NK-92 (cell line): ENCODE data around the gene BGLAP.
"Not testable (repeated sequence)": the region's sequence is repeated elsewhere in the genome, so short reads cannot be mapped to it uniquely, and the experiment has no call there.

Experiments used
- DNase-seq: peaks from one replicate; lab custom pipeline; 2025; ENCODE audit not compliant: unreplicated experiment; lab: John Stamatoyannopoulos, UW

BGLAP gene

DNA sequence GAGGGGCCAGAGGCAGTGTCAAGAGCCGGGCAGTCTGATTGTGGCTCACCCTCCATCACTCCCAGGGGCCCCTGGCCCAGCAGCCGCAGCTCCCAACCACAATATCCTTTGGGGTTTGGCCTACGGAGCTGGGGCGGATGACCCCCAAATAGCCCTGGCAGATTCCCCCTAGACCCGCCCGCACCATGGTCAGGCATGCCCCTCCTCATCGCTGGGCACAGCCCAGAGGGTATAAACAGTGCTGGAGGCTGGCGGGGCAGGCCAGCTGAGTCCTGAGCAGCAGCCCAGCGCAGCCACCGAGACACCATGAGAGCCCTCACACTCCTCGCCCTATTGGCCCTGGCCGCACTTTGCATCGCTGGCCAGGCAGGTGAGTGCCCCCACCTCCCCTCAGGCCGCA, at the start of gene BGLAP:
Gene BGLAP, plus strand, starts transcription at position 259 of the 400 bp plus-strand sequence. Its CDS starts 48 bp downstream, at position 307.
- no peak for DNase-seq

DNA sequence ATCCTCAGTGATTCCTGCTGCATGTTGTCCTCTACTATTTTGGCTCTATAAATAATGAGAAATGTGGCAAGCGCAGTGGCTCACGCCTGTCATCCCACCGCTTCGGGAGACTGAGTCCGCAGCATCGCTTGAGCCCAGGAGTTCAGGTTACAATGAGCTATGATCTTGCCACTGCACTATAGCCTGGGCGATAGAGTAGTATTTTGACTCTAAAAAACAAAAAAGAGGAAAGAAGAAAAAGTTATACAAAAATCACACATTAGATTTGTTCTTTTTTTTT, 48.8 kb upstream of the BGLAP start:
- no peak for DNase-seq

GRCh38 chr1:156193488-156194299, 48.3 kb upstream of the BGLAP start, which contains the start of gene SLC25A44:
SLC25A44 (plus strand) TSS chr1:156194104; CDS start chr1:156199848, 5,744 bp downstream.
- peak; percentile 82 for DNase-seq

- no peak for DNase-seq
These were observed 47.7 kb upstream of the BGLAP start for GRCh38 chr1:156194300-156194652.

- DNase-seq: no peak
These were observed 46.1 kb upstream of the BGLAP start for GRCh38 chr1:156195853-156196252.

DNA sequence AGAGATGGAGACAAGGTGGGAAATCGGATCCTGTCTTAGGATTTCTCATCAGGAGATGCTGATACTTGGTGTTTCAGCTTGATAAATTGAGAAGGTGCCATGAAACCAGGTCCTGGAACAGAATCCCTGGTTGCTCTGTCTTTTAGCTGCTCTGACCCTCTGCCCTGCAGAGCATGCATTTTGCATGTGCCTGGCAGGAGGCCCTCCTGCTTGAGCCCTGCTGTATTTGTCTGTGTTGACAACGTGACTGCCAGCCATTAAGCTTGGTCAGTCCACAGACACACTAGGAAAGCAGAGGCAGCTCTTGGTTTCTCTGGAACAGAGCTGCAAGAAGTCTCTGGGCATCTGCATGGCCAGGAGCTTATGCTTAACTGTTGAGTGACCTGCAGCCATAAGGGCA, 45.5 kb upstream of the BGLAP start:
- DNase-seq: no peak

GRCh38 chr1:156198831-156199349, 43.1 kb upstream of the BGLAP start:
- no peak for DNase-seq

- DNase-seq: no peak
These were observed 41.9 kb upstream of the BGLAP start for GRCh38 chr1:156200044-156200443.

GRCh38 chr1:156203331-156203730, 38.7 kb upstream of the BGLAP start:
- no peak for DNase-seq

DNA sequence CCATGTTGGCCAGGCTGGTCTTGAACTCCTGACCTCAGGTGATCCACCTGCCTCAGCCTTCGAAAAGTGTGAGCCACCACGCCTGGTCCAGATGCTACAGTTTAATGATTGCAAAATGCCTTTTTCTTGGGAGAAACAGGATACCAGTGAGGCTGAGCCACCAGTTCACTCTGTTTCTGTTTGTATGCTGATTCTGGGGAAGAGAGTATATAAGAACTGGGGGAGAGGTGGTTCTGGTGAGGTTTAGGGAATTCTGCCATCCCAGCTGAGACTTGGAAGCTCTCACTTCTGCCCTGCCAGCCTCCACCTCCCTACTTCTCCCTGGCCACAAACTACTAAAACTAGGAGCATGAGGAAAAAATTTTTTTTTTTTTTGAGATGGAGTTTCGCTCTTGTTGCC, 37.3 kb upstream of the BGLAP start:
- no peak for DNase-seq

- DNase-seq: no peak
These were observed 30.7 kb upstream of the BGLAP start for GRCh38 chr1:156211243-156211642.

- DNase-seq: no peak
These were observed 29.9 kb upstream of the BGLAP start for GRCh38 chr1:156212130-156212529.

DNA sequence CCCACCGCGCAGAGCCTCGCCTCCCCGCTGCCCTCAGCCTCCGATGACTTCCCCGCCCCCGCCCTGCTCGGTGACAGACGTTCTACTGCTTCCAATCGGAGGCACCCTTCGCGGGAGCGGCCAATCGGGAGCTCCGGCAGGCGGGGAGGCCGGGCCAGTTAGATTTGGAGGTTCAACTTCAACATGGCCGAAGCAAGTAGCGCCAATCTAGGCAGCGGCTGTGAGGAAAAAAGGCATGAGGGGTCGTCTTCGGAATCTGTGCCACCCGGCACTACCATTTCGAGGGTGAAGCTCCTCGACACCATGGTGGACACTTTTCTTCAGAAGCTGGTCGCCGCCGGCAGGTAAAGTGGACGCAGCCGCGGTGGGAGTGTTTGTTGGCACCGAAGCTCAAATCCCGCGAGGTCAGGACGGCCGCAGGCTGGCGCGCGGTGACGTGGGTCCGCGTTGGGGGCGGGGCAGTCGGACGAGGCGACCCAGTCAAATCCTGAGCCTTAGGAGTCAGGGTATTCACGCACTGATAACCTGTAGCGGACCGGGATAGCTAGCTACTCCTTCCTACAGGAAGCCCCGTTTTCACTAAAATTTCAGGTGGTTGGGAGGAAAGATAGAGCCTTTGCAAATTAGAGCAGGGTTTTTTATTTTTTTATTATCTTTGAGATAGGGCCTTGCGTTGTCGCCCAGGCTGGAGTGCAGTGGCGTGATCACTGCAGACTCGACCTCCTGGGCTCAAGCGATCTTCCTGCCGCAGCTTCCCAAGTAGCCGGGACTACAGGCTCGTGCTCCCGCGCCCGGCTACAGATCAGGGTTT, 28.9 kb upstream of the BGLAP start, which contains the start of gene PMF1:
Gene PMF1, plus strand, starts transcription at position 175 of the 811 bp plus-strand sequence. Its CDS starts 9 bp downstream, at position 184.
- DNase-seq: peak; percentile 60

GRCh38 chr1:156213644-156213966, 28.4 kb upstream of the BGLAP start:
- no peak for DNase-seq

DNA sequence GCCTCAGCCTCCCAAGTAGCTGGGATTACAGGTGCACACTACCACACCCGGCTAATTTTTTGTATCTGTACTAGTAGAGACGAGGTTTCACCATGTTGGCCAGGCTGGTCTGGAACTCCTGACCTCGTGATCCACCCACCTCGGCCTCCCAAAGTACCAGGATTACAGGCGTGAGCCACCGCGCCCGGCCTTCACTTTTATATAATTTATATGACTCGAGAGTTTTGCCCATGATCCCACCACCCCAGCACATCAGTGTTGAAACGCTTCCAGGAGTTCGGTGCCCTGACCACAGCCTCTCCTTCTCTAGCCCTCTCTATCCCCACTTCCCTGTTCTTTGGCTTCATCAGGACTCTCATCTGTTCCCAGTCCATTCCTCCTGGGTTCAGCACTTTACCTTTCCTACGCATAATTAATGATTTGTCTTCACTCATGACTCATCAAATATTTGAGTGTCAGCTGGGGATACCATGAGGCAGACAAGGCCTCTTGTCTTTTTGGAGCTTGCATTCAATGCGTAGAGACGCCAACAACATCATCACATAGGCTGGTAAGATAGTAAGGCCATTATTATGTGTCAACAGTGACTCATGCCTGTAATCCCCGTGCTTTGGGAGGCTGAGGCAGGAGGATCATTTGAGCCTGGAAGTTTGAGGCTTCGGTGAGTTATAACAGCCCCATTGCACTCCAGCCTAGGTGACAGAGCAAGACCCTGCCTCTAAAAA, 27.8 kb upstream of the BGLAP start:
- DNase-seq: no peak

DNA sequence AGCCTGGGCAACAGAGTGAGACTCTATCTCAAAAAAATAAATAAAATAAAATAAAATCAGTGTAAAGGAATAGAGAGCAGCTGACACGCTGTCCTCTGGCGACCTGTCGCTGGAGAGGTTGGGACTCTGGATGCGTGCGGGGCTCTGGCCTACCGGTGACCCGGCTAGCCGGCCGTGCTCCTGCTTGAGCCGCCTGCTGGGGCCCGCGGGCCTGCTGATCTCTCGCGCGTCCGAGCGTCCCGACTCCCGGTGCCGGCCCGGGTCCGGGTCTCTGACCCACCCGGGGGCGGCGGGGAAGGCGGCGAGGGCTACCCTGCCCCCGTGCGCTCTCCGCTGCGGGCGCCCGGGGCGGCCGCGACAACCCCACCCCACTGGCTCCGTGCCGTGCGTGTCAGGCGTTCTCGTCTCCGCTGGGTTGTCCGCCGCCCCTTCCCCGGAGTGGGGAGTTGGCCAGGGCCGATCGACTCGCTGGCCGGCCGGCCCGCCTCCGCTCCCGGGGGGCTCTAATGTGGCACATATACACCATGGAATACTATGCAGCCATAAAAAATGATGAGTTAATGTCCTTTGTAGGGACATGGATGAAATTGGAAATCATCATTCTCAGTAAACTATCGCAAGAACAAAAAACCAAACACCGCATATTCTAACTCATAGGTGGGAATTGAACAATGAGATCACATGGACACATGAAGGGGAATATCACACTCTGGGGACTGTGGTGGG, 25.5 kb upstream of the BGLAP start:
- DNase-seq: not testable (repeated sequence)

DNA sequence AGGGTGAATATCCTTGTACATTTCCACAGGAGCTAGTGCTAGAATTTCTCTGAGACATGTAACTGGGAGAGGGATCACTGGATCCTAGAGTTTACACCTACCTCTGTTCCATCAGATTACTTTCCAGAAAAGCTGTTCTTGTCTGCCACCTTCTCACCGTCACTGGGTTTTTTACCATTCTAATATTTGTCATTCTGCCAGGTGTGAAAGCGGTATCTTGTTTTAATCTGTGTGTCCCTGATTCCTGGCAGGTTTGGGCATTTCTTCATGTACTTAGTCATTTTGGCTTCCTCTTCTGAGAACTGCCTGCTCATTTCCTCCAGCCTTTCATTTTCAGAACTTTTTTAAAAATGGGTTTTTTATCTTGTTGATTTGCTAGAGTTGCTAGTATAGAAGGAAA, 24.1 kb upstream of the BGLAP start:
- DNase-seq: no peak

GRCh38 chr1:156220226-156220625, 21.8 kb upstream of the BGLAP start:
- no peak for DNase-seq

- DNase-seq: no peak
These were observed 19.8 kb upstream of the BGLAP start for GRCh38 chr1:156221986-156222692.

DNA sequence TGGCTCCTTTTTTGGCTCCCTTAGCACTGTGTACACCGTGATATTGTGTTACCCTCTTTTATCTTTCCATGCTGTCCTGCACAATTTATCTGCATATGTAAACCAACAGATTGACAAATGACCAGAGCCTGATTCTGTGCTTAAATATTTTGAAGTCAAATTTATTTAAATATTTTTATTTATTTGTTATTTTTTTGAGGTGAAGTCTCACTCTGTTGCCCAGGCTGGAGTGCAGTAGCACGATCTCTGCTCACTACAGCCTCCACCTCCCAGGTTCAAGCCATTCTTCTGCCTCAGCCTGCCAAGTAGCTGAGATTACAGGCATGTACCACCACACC, 16.3 kb upstream of the BGLAP start:
- no peak for DNase-seq
